Measurements from ENCODE around the gene UGT1A6. TPM values are rescaled to one million over a fixed set of nuclear protein-coding genes. Genes with fewer than 3 reads are reported as not detected.

The UGT1A6 gene
- total RNA-seq, 1 donor: not detected

DNA sequence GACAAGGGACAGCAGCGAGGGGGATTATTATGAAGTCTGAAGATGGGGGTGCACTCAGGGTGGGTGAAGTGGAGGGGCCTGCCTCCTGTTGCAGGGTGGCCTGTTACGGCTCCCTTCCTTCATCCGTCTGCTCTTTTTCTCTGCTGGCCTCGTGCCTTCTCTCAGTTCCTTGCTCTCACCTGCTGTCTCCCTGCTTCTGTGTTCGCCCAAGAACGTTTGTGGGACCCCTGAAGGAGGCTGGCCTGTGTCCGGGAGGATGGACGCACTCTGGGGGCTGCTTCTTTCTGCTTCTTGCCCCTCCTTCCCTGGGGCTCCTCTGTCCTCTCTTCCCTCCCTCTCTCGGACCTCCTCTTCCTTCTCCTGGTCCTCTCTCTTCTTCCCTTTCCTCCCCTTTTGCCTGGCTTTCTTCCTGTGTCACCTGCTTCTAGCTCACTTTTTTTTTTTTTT, 99.2 kb downstream of the UGT1A6 start:
- Histone ChIP-seq H2AFZ (ENCODE audit: low read length) (no peak overlapping the region), H3K79me2 (ENCODE audit: insufficient read depth, low read length) (no peaks in the 10 kb centered on the region), H3K27ac (ENCODE audit: low read depth, low read length) (no peak overlapping the region), H3K9me3 (ENCODE audit: low read depth, low read length) (no peaks in the 10 kb centered on the region), H3K4me2 (ENCODE audit: insufficient read depth, low read length) (no peak overlapping the region), H3K27me3 (ENCODE audit: insufficient read depth, low read length) (no peaks in the 10 kb centered on the region), H3K4me3 (ENCODE audit: insufficient read depth, low read length) (no peak overlapping the region), H4K20me1 (ENCODE audit: insufficient read depth, low read length) (no peaks in the 10 kb centered on the region), H3K4me1 (ENCODE audit: insufficient read depth, low read length) (no peaks in the 10 kb centered on the region), H3K36me3 (ENCODE audit: insufficient read depth, low read length) (no peaks in the 10 kb centered on the region)
- no peak for DNase-seq (ENCODE audit: insufficient read length, low spot score, missing footprints)
- TF ChIP-seq, protein P1, sequence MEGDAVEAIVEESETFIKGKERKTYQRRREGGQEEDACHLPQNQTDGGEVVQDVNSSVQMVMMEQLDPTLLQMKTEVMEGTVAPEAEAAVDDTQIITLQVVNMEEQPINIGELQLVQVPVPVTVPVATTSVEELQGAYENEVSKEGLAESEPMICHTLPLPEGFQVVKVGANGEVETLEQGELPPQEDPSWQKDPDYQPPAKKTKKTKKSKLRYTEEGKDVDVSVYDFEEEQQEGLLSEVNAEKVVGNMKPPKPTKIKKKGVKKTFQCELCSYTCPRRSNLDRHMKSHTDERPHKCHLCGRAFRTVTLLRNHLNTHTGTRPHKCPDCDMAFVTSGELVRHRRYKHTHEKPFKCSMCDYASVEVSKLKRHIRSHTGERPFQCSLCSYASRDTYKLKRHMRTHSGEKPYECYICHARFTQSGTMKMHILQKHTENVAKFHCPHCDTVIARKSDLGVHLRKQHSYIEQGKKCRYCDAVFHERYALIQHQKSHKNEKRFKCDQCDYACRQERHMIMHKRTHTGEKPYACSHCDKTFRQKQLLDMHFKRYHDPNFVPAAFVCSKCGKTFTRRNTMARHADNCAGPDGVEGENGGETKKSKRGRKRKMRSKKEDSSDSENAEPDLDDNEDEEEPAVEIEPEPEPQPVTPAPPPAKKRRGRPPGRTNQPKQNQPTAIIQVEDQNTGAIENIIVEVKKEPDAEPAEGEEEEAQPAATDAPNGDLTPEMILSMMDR (IDR thresholded peaks at IDR 0.05; ENCODE audit: extremely low read depth, low read depth, low read length): no peak

DNA sequence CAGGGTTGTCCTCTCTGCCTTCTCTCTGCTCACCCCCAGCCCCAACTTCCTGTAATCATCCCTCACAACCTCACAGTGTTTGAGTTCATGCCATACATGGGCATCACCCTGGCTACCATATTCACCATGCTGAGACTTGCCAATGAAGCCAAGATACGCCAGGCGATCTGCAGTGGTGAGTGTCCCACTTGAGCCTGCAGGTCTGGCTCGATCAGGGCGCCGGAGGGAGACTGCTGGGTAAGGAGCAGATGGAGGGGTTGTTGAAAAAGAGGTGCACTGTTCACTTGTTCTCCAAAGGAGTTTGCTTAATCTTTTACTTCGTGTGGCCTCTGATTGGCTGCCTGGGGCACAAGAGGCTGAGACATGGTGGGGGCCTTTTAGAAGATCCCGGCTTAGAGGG, 100.0 kb downstream of the UGT1A6 start:
- TF ChIP-seq, protein P1 (IDR thresholded peaks at IDR 0.05; ENCODE audit: extremely low read depth, low read depth, low read length): no peak
- DNase-seq (ENCODE audit: insufficient read length, low spot score, missing footprints): no peak
- Histone ChIP-seq H3K4me2 (ENCODE audit: insufficient read depth, low read length) (no peak overlapping the region), H3K4me3 (ENCODE audit: insufficient read depth, low read length) (no peak overlapping the region), H3K27ac (ENCODE audit: low read depth, low read length) (no peak overlapping the region), H3K4me1 (ENCODE audit: insufficient read depth, low read length) (no peaks in the 10 kb centered on the region), H2AFZ (ENCODE audit: low read length) (no peak overlapping the region), H3K9me3 (ENCODE audit: low read depth, low read length) (no peaks in the 10 kb centered on the region), H3K27me3 (ENCODE audit: insufficient read depth, low read length) (no peaks in the 10 kb centered on the region), H4K20me1 (ENCODE audit: insufficient read depth, low read length) (no peaks in the 10 kb centered on the region), H3K36me3 (ENCODE audit: insufficient read depth, low read length) (no peaks in the 10 kb centered on the region), H3K79me2 (ENCODE audit: insufficient read depth, low read length) (no peaks in the 10 kb centered on the region)

DNA sequence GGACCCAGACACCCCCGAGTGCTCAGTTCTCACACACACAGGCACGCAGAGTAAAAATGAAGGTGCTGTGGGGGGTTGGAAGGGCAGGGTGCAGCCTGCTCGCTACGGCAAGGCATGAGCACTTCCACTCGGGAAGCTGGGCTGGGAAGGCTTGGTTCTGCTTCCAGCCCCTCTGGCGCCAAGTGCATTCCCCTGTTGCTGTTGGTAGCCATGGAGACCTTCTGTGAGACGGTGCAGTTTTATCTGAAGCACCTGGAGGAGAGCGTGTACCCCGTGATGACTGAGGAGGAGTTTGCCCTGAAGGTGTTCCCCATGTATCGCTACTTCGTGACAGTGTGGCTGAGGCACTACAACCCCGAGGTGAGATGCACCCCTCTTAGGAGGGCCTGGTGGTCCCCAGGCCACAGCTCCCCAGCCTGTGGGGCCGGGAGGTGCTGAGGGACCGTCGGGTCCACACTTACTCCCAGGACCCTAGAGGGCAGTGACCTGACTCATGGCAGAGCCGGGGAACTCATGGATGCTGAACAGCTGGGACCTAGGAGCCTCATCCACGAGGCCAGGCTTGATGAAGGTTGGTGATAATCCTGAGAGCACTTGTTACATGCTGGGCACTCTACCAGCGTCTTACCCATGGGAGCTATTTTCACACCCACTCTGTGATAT, 100.9 kb downstream of the UGT1A6 start:
- H2AFZ ChIP-seq (ENCODE audit: low read length): no peak overlapping the region
- no peaks in the 10 kb centered on the region for H3K79me2 ChIP-seq (ENCODE audit: insufficient read depth, low read length)
- no peaks in the 10 kb centered on the region for H3K9me3 ChIP-seq (ENCODE audit: low read depth, low read length)
- H3K36me3 ChIP-seq (ENCODE audit: insufficient read depth, low read length): no peaks in the 10 kb centered on the region
- DNase-seq (ENCODE audit: insufficient read length, low spot score, missing footprints): peak; percentile 63
- H3K27ac ChIP-seq (ENCODE audit: low read depth, low read length): no peak overlapping the region
- no peaks in the 10 kb centered on the region for H3K4me1 ChIP-seq (ENCODE audit: insufficient read depth, low read length)
- TF ChIP-seq, protein P1 (IDR thresholded peaks at IDR 0.05; ENCODE audit: extremely low read depth, low read depth, low read length): no peak
- no peaks in the 10 kb centered on the region for H4K20me1 ChIP-seq (ENCODE audit: insufficient read depth, low read length)
- H3K4me2 ChIP-seq (ENCODE audit: insufficient read depth, low read length): no peak overlapping the region
- no peak overlapping the region for H3K4me3 ChIP-seq (ENCODE audit: insufficient read depth, low read length)
- H3K27me3 ChIP-seq (ENCODE audit: insufficient read depth, low read length): no peaks in the 10 kb centered on the region

DNA sequence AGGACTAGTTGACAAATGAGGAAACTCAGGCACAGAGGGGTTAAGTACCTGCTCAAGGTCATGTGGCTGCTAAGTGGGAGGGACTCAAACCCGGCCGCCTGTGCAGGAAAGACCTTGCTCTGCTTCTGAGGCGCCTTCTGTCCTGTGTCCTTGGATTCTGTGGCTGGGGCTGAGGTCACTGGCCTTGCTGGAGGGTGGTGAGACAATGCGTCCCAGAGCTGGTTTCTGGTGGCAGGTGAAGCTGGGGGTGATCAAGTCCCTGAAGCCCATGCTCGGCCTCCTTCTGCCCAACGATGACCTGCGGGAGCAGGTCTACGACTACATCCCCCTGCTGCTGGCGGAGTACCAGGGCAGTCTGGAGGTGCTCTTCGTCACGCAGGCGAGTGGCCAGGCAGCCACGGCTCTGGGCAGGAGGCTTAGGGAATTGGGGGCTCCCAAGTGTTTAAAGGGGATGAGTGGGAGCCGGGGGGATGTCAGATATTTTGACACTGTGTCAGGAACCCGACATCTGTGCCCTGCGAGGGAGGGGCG, 101.5 kb downstream of the UGT1A6 start:
- H3K79me2 ChIP-seq (ENCODE audit: insufficient read depth, low read length): no peaks in the 10 kb centered on the region
- no peaks in the 10 kb centered on the region for H4K20me1 ChIP-seq (ENCODE audit: insufficient read depth, low read length)
- H3K4me1 ChIP-seq (ENCODE audit: insufficient read depth, low read length): no peaks in the 10 kb centered on the region
- no peaks in the 10 kb centered on the region for H3K36me3 ChIP-seq (ENCODE audit: insufficient read depth, low read length)
- H3K27me3 ChIP-seq (ENCODE audit: insufficient read depth, low read length): no peaks in the 10 kb centered on the region
- TF ChIP-seq, protein P1 (IDR thresholded peaks at IDR 0.05; ENCODE audit: extremely low read depth, low read depth, low read length): no peak
- no peaks in the 10 kb centered on the region for H3K9me3 ChIP-seq (ENCODE audit: low read depth, low read length)
- peak; percentile 51 for DNase-seq (ENCODE audit: insufficient read length, low spot score, missing footprints)
- H3K4me3 ChIP-seq (ENCODE audit: insufficient read depth, low read length): no peak overlapping the region
- H3K4me2 ChIP-seq (ENCODE audit: insufficient read depth, low read length): no peak overlapping the region
- no peak overlapping the region for H3K27ac ChIP-seq (ENCODE audit: low read depth, low read length)
- no peak overlapping the region for H2AFZ ChIP-seq (ENCODE audit: low read length)

Measured in osteoblast (primary cell).